ENCODE data around the gene TRAF2. TPM values are rescaled to one million over a fixed set of nuclear protein-coding genes. Genes with fewer than 3 reads are reported as not detected.

TRAF2 gene
- total and polyA plus RNA-seq, 2 of the 4 experiments (the other 2 are of a cell fraction) = 6.6 to 12.0 TPM

DNA sequence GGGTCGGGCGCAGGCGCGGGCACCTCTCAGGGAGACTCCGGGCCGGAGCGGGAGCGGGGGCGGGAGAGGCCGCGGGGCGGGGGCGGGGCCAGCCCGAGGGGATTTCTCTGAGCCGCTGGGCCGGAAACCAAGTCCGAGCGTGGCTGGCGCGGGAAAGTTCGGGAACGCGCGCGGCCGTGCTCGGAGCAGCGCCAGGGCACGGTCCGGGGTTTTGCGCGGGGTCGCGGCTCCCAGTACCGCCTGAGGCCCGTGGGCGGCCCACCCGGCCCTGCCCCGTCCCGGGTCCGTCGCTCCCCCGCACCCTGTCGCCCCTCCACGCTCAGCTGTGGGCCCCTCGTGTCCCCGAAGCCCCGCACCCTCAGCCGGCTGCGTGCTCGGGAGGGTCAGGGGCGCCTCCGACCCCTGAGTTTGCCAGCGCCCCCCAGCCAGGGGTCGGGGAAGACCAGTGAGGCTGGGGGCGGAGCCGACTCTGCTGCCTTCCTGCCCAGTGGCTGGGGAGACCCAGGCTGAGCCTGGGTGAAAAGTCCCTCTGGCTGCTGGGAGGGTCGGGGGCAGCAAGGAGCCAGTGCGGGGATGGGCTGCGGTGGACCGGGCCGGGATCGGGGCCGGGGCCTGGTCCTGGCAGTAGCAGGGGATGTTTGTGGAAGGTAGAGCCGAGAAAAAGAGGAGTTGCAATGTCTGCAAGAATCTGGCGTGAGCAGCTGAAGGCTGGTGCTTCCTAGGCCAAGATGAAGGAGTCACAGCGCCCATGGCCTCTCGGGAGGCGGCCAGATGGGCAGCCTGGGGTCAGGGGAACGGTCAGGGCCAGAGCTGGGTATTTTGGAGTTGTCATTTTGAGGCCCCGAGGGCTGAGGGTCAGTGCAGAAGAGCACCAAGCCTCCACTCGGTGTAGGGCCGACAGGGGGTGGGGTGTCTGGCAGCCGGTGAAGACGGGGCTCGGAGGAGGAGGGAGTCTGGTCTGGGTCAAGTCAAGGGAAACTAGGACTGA, 588 bp downstream of the TRAF2 start (continued):
- TF ChIP-seq, protein P1, sequence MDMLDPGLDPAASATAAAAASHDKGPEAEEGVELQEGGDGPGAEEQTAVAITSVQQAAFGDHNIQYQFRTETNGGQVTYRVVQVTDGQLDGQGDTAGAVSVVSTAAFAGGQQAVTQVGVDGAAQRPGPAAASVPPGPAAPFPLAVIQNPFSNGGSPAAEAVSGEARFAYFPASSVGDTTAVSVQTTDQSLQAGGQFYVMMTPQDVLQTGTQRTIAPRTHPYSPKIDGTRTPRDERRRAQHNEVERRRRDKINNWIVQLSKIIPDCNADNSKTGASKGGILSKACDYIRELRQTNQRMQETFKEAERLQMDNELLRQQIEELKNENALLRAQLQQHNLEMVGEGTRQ (IDR thresholded peaks at IDR 0.05; ENCODE audit: low read depth, low read length) = no peak

DNA sequence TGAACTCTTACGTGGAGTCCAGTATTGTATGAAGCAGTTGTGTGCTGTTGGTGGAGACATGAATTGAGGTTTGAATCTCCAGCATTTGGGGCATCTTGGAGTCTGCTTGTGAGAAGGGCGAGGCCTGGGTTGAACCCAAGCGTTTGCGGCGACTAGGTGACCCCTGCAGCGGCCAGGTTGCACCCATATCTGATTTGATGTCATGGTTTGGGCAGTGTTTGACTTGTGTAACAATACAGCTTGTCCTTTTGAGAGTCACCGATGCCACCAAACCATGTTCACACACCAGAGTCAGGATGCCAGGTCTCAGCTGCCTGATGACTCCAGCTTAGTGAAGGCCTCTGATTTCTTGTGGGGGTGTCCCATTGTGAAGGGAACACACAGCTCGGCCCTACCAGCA, 2.1 kb downstream of the TRAF2 start:
- in situ Hi-C loops (cut with MboI; ENCODE audit: low sequenced_read_pairs) = no loop called here
- Histone ChIP-seq H3K9me3 (ENCODE audit: control insufficient read depth, insufficient read depth, low read length) (no peaks in the 10 kb centered on the region), H4K8ac (ENCODE audit: low read depth in 2 of 2, low read length in 2 of 2) (no peak overlapping the region), H2BK20ac (ENCODE audit: low read depth, low read length) (no peak overlapping the region), H2AK5ac (ENCODE audit: low read depth, low read length) (no peak overlapping the region), H2AK9ac (replicated peaks; ENCODE audit: low read depth, low read length, poor library complexity) (no peak overlapping the region), H3K23ac (ENCODE audit: low read depth, low read length) (no peak overlapping the region), H3K9me1 (ENCODE audit: insufficient read depth, low read length) (0 out of 2 replicates have a peak, but pooled peaks cover 10% of the 10 kb centered on the region), H3K4me3 (ENCODE audit: insufficient read depth, low read depth, low read length) (no peak overlapping the region), H4K20me1 (ENCODE audit: insufficient read depth, low read length) (peaks cover 14% of the 10 kb centered on the region), H3K79me1 (ENCODE audit: low read depth in 1 of 2, low read length in 2 of 2) (peaks cover 8 to 54% of the 10 kb centered on the region in 2 experiments), H2BK5ac (ENCODE audit: low read depth, low read length, poor library complexity, severe bottlenecking) (no peak overlapping the region), H2BK120ac (ENCODE audit: low read depth, low read length) (no peak overlapping the region), H3K18ac (ENCODE audit: low read depth, low read length) (no peak overlapping the region), H3K4me2 (ENCODE audit: low read depth, low read length) (no peak overlapping the region), H4K91ac (ENCODE audit: insufficient read depth, low read depth, low read length) (no peak overlapping the region), H2BK15ac (ENCODE audit: low read depth, low read length) (no peak overlapping the region), H3K14ac (replicated peaks; ENCODE audit: low read depth, low read length) (no peak overlapping the region), H3K9ac (ENCODE audit: low read depth, low read length) (no peak overlapping the region), H3K4ac (ENCODE audit: low read depth, low read length) (no peak overlapping the region), H3K27me3 (ENCODE audit: control insufficient read depth, insufficient read depth, low read length) (no peaks in the 10 kb centered on the region), H2AFZ (replicated peaks; ENCODE audit: low read length, poor library complexity) (peak overlapping the region; percentile 43), H3K36me3 (ENCODE audit: control insufficient read depth, insufficient read depth, low read length) (0 out of 2 replicates have a peak, but pooled peaks cover 8% of the 10 kb centered on the region), H3K4me1 (ENCODE audit: control insufficient read depth, insufficient read depth, low read length) (peaks cover 3% of the 10 kb centered on the region), H3K27ac (ENCODE audit: insufficient read depth, low read length) (no peak overlapping the region), H3K56ac (ENCODE audit: extremely low read depth, insufficient read depth, low read length) (no peak overlapping the region), H4K5ac (ENCODE audit: low read depth, low read length) (no peak overlapping the region)
- CTCF ChIA-PET = no interaction called here
- dilution Hi-C loops (cut with HindIII; ENCODE audit: low sequenced_read_pairs, unreplicated experiment) = no loop called here
- intact Hi-C loops (cut with micrococcal nuclease) = no loop called here
- TF ChIP-seq BHLHE40 (IDR thresholded peaks at IDR 0.05; ENCODE audit: low read depth, low read length) = no peak
- TF ChIP-seq RAD21 (IDR thresholded peaks at IDR 0.05; ENCODE audit: low read length) = no peak
- no peak for TF ChIP-seq NFE2L2 (IDR thresholded peaks at IDR 0.05; ENCODE audit: low read depth, low read length)
- no peak for TF ChIP-seq FOS (IDR thresholded peaks at IDR 0.05; ENCODE audit: low read depth, low read length)
- TF ChIP-seq MXI1 (IDR thresholded peaks at IDR 0.05; ENCODE audit: borderline replicate concordance, low read depth, low read length) = no peak
- TF ChIP-seq CEBPB (IDR thresholded peaks at IDR 0.05; ENCODE audit: low read depth, low read length) = no peak
- TF ChIP-seq RFX5 (IDR thresholded peaks at IDR 0.05; ENCODE audit: low read depth, low read length) = no peak
- no peak for TF ChIP-seq CHD1 (IDR thresholded peaks at IDR 0.05; ENCODE audit: low read depth, low read length)
- TF ChIP-seq CTCF (conservative IDR thresholded peaks at IDR 0.05; ENCODE audit: low read depth, low read length) = no peak
- TF ChIP-seq RCOR1 (IDR thresholded peaks at IDR 0.05; ENCODE audit: insufficient replicate concordance, low read length) = no peak
- no TSS peak for BruUV-seq (replicated peaks)
- WGBS, 2 experiments (ENCODE audit: extremely low coverage in 2 of 2, insufficient read length in 1 of 2) = no CpG with 5 or more reads among the region's 8 CpGs
- DNase-seq = no peak
- POLR2A ChIA-PET (ENCODE audit: unreplicated experiment) = no interaction called here
- no peak for ATAC-seq (ENCODE audit: low read depth)
